Upper lobe of right lung (tissue), 1 donor: ENCODE data around the gene BMS1. TPM values are rescaled to one million over a fixed set of nuclear protein-coding genes. Genes with fewer than 3 reads are reported as not detected.
"Not testable (repeated sequence)": the region's sequence is repeated elsewhere in the genome, so short reads cannot be mapped to it uniquely, and the experiment has no call there.

Source experiments
- ATAC-seq: fragments of 200-7000 bp; cut with Tn5 transposase; one replicate; pipeline ENCODE4 v1.9.1; 2020; ENCODE audit warnings: mild to moderate bottlenecking, moderate library complexity
- DNase-seq: peaks from one replicate; pipeline ENCODE4 v3.0.0-alpha.2; 2020
- H3K27ac ChIP-seq: fragments of 200-600 bp; one replicate; pipeline ENCODE4 v1.8.0; 2022
- H3K27me3 ChIP-seq: fragments of 200-600 bp; one replicate; pipeline ENCODE4 v1.8.0; 2022; ENCODE audit warnings: mild to moderate bottlenecking
- H3K36me3 ChIP-seq: fragments of 200-600 bp; one replicate; pipeline ENCODE4 v1.8.0; 2022
- H3K4me1 ChIP-seq: fragments of 200-600 bp; one replicate; pipeline ENCODE4 v1.8.0; 2022
- H3K4me3 ChIP-seq: fragments of 200-600 bp; one replicate; pipeline ENCODE4 v1.8.0; 2022; ENCODE audit warnings: mild to moderate bottlenecking
- H3K9me3 ChIP-seq: fragments of 200-600 bp; one replicate; pipeline ENCODE4 v1.8.0; 2022
- intact Hi-C: fragments of 100-400 bp; cut with DNase I; formaldehyde crosslinking; loops from one replicate; pipeline ENCODE4 v1.11.0; 2022
- total RNA-seq: library from RNA; stranded (reverse); fragmentation: NEBNext Ultra II Directional; extraction: Animal tissue kit (Norgen Biotek cat#: 25700); gene quantifications from one replicate; pipeline ENCODE4 v1.2.1, GENCODE V29; 2021
- TF ChIP-seq, protein P1 (sequence below): fragments of 200-600 bp; IDR thresholded peaks from one replicate; pipeline ENCODE4 v1.8.0; 2022; ENCODE audit warnings: antibody characterized with exemption
- donor health status: DM: no; HTN: yes; CAD: no; lungs with severe emphysema.

Gene BMS1
- total RNA-seq, 1 donor from 2014 or later, result 13.0 TPM

DNA sequence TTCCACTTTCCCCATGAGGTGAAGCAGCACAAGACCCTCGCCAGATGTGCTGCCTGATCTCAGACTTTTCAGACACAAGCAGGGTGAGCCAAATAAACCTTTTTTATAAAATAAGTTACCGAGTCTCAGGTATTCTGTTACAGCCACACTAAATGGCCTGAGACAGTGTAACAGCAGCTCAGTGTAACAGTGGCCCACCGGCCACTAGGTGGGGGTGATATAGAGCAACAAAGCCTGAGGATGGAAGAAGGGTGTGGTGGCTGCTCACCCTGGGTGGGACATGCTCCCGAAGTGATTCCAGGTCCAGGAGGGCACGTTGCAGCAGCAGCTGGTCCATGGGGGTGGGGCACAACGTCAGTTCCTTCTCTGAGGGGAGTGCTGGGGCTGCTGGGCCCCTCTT is 44.6 kb downstream of the BMS1 start:
- Histone ChIP-seq H3K36me3 (peaks cover 87% of the 10 kb centered on the region), H3K27ac (no peak overlapping the region), H3K9me3 (no peaks in the 10 kb centered on the region), H3K4me1 (no peaks in the 10 kb centered on the region), H3K27me3 (no peaks in the 10 kb centered on the region), H3K4me3 (no peak overlapping the region)
- intact Hi-C loops, result no loop called here
- ATAC-seq (no peak), DNase-seq (no peak)
- TF ChIP-seq, protein P1, sequence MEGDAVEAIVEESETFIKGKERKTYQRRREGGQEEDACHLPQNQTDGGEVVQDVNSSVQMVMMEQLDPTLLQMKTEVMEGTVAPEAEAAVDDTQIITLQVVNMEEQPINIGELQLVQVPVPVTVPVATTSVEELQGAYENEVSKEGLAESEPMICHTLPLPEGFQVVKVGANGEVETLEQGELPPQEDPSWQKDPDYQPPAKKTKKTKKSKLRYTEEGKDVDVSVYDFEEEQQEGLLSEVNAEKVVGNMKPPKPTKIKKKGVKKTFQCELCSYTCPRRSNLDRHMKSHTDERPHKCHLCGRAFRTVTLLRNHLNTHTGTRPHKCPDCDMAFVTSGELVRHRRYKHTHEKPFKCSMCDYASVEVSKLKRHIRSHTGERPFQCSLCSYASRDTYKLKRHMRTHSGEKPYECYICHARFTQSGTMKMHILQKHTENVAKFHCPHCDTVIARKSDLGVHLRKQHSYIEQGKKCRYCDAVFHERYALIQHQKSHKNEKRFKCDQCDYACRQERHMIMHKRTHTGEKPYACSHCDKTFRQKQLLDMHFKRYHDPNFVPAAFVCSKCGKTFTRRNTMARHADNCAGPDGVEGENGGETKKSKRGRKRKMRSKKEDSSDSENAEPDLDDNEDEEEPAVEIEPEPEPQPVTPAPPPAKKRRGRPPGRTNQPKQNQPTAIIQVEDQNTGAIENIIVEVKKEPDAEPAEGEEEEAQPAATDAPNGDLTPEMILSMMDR, result no peak

DNA sequence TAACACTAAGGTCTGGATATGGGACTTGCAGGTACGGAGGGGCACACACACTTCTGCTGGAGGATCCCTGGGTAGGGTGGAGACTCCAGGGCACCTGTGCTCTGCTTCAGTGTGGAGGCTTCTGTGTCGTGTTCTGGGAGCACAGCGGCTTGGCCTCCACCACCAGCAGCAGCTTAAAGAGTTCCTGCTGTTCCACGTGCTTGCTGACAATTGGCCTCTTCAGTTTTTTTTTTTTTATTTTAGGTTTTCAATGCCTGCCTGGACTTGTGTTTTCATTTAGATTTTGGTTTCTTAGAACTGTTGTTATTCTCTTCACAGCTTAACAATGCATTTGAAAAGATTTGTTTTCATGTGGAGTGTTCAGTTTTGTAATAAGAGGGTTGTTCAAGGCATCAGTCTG is 45.8 kb downstream of the BMS1 start:
- ATAC-seq, H3K4me3 ChIP-seq, DNase-seq, H3K27ac ChIP-seq, H3K9me3 ChIP-seq, H3K4me1 ChIP-seq, H3K27me3 ChIP-seq, intact Hi-C loops: not testable (repeated sequence)
- H3K36me3 ChIP-seq, result peaks cover 79% of the 10 kb centered on the region

DNA sequence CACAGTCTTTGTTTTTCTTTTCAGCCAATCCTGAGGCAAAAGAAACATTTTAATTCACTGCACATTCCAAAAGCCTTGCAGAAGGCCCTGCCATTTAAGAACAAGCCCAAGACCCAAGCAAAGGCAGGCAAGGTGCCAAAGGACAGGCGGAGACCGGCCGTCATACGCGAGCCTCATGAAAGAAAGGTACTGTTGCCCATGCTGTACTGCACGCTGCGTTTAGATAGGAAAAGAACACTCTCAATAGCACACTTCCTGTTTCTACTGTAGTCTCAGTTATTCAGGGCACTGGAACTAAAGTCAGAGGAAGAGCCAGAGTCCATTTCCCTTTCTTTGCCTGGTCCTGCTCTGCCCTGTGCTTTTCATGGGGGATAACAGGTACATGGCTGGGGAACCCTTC is 47.6 kb downstream of the BMS1 start:
- H3K27me3 ChIP-seq, result no peaks in the 10 kb centered on the region
- H3K9me3 ChIP-seq, result no peaks in the 10 kb centered on the region
- ATAC-seq, result peak; percentile 63
- TF ChIP-seq, protein P1, result no peak
- no peak overlapping the region for H3K4me3 ChIP-seq
- H3K27ac ChIP-seq, result no peak overlapping the region
- H3K4me1 ChIP-seq, result no peaks in the 10 kb centered on the region
- intact Hi-C loops, result no loop called here
- no peak for DNase-seq
- H3K36me3 ChIP-seq, result peaks cover 61% of the 10 kb centered on the region

DNA sequence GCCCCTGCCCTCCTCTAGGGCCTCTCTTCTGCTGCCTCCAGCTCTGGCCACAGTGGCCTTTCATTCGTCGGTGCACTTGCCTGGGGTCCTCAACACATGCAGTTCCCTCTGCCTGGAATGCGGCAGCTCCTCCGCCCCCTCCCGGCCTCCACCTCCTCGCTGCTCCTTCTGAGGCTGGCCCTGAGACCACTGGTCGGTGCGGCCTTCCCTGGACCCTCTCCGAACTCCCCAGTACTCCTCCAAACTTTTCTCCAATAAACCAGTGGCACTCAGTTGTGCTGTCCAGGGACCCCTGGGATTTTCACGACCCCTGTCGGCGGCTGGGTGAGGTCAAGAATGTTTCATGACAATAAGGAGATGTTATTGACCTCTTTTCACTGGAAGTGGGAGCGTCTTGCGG is 53.5 kb downstream of the BMS1 start:
- intact Hi-C loops, result no loop called here
- H3K4me1 ChIP-seq, result peaks cover 4% of the 10 kb centered on the region
- peaks cover 16% of the 10 kb centered on the region for H3K36me3 ChIP-seq
- no peak for DNase-seq
- H3K27ac ChIP-seq, result no peak overlapping the region
- no peak for ATAC-seq
- H3K9me3 ChIP-seq, result no peaks in the 10 kb centered on the region
- TF ChIP-seq, protein P1, result no peak
- peaks cover 19% of the 10 kb centered on the region for H3K27me3 ChIP-seq
- H3K4me3 ChIP-seq, result no peak overlapping the region

DNA sequence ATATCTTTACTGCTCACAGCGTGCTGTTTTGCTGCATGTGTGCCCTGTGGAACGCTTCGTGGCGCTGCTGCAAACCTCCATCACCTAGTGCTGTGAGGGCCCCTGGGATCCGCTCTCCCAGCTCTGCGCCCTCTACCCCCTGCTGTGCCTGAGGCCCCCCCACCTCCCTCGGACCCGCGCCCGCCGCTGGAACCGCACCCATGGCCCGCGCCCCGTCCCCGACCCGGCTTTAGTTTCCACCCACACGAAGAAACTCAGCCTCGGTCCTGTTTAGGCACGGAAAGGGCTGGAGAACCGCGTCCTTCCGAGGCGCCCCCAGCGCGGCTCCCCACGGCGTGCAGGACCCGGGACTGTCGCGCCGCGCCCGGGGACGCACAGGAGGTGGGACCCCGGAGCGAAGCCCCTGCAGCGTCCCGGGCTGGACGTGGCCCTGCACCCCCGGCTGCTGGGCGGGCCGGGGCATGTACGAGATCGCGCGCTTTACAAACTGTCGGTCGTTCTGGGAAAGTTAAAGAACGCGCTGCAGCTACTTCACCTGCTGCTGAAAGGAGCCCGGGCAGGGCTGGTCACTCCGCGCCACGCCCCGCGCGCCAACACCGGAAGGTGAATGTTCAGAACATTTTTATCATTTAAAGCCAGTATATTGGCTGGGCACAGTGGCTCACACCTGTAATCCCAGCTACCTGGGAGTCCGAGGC is 54.3 kb downstream of the BMS1 start:
- Histone ChIP-seq H3K27ac (no peak overlapping the region), H3K27me3 (peaks cover 19% of the 10 kb centered on the region), H3K9me3 (no peaks in the 10 kb centered on the region), H3K36me3 (peaks cover 8% of the 10 kb centered on the region), H3K4me1 (peaks cover 4% of the 10 kb centered on the region), H3K4me3 (peak overlapping the region; percentile 30)
- ATAC-seq, result no peak
- intact Hi-C loops, result no loop called here
- no peak for DNase-seq
- TF ChIP-seq, protein P1, result no peak

DNA sequence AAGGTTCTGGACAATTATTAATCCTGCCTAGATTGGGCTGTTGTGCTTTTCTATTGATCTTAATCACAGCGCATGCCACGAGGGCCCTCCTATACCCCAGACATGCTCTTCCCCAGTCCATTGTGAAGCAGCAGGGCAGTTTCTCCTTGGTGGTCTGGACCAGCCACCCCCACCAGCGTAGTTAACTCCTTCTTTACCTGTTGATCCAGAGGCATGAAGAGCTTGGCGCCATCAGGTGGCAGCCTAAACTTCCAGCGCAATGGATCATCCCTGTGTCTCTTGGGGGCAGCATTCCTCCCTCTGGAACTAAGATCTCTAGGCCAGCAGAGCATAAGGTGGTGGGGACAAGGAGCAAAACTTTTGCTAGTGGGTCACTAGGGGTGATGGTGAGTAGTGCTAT is 62.2 kb downstream of the BMS1 start:
- H3K27ac ChIP-seq, H3K4me1 ChIP-seq, H3K9me3 ChIP-seq, H3K4me3 ChIP-seq, H3K27me3 ChIP-seq, intact Hi-C loops, DNase-seq, H3K36me3 ChIP-seq, ATAC-seq: not testable (repeated sequence)

DNA sequence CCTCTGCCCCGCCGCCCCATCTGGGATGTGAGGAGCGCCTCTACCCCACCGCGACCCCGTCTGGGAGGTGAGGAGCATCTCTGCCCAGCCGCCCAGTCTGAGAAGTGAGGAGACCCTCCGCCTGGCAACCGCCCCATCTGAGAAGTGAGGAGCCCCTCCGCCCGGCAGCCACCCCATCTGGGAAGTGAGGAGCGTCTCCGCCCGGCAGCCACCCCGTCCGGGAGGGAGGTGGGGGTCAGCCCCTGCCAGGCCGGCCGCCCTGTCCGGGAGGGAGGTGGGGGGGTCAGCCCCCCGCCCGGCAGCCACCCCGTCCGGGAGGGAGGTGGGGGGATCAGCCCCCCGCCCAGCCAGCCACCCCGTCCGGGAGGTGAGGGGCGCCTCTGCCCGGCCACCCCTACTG is 64.7 kb downstream of the BMS1 start:
- H3K27ac ChIP-seq, H3K4me3 ChIP-seq, intact Hi-C loops, H3K27me3 ChIP-seq, H3K4me1 ChIP-seq, H3K9me3 ChIP-seq, H3K36me3 ChIP-seq, ATAC-seq, DNase-seq: not testable (repeated sequence)
